ENCODE data around the gene SLC25A12.
"Not testable (repeated sequence)": the region's sequence is repeated elsewhere in the genome, so short reads cannot be mapped to it uniquely, and the experiment has no call there.

The SLC25A12 gene, protein sequence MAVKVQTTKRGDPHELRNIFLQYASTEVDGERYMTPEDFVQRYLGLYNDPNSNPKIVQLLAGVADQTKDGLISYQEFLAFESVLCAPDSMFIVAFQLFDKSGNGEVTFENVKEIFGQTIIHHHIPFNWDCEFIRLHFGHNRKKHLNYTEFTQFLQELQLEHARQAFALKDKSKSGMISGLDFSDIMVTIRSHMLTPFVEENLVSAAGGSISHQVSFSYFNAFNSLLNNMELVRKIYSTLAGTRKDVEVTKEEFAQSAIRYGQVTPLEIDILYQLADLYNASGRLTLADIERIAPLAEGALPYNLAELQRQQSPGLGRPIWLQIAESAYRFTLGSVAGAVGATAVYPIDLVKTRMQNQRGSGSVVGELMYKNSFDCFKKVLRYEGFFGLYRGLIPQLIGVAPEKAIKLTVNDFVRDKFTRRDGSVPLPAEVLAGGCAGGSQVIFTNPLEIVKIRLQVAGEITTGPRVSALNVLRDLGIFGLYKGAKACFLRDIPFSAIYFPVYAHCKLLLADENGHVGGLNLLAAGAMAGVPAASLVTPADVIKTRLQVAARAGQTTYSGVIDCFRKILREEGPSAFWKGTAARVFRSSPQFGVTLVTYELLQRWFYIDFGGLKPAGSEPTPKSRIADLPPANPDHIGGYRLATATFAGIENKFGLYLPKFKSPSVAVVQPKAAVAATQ

DNA sequence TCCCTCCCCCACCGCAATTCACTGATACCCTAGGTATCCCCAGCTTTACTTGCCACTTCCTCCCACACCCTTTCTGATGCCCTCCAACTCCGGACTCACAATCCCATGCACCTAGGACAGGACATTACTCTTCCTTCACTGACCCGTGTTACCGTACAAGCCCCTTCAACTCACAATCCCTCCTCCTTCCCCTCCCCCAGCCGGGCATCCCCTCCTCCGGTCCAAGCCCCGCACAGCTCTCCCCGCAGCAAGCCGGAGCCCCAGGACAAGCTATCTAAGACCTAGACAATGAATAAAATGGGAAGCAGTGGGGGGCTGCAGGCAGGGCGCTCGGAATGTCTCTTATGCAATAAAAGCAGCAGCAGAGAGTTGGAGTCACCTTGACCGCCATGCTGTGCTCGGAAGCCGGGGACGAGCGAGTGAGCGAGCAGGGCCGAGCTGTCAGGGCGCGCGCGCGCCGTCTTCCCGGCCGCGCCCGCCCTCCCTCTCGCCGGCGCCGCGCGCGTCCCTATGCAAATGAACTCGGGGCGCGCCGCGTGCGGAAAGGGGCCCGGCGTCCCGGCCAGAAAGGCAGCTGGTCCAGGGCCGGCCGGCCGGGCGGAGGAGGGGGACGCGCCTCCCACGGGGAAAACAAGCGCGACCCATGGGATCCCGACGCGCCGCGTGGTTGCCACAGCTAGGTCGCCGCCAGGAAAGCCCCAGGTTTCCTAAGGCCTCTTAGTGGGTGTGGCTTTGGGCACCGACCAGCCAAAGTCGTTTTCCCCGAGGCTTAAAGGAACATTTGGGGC lies at the start of gene SLC25A12:
Gene SLC25A12 (minus strand): TSS at position 421 of the 788 bp plus-strand sequence. CDS start 30 bp downstream, at position 391.
- peak; percentile 85 for DNase-seq

DNA sequence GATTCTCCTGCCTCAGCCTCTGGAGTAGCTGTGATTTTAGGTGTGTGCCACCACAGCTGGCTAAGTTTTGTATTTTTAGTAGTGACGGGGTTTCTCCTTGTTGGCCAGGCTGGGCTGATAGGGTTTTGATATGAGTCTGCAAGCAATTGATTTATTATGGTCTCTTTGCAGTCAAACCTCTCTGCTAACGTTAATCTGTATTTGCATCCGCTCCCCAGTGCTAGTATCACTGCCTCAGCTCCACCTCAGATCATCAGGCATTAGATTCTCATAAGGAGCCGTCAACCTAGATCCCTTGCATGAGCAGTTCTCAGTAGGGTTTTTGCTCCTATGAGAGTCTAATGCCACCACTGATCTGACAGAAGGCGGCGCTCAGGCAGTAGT lies 47.3 kb upstream of the SLC25A12 start:
- no peak for DNase-seq

- peak; percentile 17 for DNase-seq
Observed at GRCh38 chr2:171939743-171940071, 45.7 kb upstream of the SLC25A12 start.

- DNase-seq, result no peak
Observed at GRCh38 chr2:171939058-171939742, 45.2 kb upstream of the SLC25A12 start.

- no peak for DNase-seq
Observed at GRCh38 chr2:171930385-171930784, 36.3 kb upstream of the SLC25A12 start.

DNA sequence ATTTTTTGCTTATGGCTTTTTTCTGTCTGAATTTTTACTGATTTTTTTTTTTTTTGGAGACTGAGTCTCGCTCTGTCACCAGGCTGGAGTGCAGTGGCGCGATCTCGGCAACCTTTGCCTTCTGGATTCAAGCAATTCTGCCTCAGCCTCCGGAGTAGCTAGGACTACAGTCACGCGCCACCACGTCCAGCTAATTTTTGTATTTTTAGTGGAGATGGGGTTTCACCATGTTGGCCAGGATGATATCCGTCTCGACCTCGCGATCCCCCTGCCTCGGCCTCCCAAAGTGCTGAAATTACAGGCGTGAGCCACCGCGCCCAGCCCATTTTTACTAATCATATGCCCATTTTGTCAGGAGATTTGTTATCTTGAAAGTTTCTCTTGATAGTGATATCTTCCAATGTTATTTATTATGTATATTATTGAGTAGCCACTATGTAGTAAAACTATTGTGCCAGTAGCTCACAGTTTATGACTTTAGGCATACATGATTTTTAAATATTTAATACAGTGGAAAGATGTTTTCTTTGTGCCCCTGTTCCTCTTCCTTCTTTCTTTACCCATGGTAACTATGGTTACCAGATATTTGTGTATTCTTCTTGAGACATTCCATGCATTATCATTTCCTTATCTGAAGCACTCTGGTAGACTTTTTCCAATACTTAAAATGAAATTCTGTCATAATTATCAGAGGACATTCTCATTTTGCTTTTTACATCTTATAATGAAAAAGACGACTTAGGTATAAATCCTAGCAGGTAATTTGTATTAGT lies 30.3 kb upstream of the SLC25A12 start:
- DNase-seq, result no peak

DNA sequence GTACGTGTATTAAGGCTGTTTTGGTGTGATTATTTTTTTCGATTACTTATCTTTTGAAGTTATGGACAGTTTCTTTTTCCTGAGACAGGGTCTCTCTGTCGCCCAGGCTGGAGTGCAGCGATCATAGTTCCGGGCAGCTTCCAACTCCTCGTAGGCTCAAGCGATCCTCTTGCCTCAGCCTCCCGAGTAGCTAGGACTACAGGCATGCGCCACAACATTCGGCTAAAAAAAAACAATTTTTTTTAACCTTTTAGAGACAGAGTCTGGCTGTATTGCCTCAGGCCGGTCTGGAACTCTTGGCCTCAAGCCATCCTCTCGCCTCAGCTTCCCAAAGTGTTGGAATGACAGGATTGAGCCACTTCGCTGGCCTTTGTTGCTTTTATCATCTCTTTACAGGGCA lies 29.2 kb upstream of the SLC25A12 start:
- DNase-seq, result no peak

GRCh38 chr2:171922230-171923022 lies 28.4 kb upstream of the SLC25A12 start, which contains the start of gene HAT1:
Gene HAT1, plus strand, starts transcription at chr2:171922461. Its CDS starts 40 bp downstream, at chr2:171922501.
- DNase-seq, result peak; percentile 99

- DNase-seq, result no peak
Observed at GRCh38 chr2:171921970-171922229, 27.9 kb upstream of the SLC25A12 start.

GRCh38 chr2:171919453-171919852 lies 25.4 kb upstream of the SLC25A12 start:
- DNase-seq, result no peak

DNA sequence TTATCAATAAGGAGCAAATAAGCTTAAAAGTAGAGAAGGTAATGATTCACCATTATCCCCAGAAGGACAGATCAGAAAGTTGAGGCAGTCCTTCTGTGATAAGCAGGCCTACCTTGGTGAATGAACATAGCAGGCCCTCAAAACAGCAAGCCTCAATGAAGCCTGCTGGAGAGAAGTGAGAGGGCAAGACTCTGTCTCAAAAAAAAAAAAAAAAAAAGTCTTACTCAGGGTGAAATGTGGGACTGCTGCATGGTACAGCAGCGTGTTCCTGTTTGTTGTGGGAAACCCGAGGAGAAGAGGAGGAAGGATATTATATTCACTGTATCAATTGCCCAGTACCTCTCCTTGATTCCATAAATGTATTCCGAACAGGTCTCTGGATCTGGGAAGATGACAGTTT lies 19.5 kb upstream of the SLC25A12 start:
- DNase-seq, result no peak

GRCh38 chr2:171910494-171910893 lies 16.4 kb upstream of the SLC25A12 start:
- no peak for DNase-seq

DNA sequence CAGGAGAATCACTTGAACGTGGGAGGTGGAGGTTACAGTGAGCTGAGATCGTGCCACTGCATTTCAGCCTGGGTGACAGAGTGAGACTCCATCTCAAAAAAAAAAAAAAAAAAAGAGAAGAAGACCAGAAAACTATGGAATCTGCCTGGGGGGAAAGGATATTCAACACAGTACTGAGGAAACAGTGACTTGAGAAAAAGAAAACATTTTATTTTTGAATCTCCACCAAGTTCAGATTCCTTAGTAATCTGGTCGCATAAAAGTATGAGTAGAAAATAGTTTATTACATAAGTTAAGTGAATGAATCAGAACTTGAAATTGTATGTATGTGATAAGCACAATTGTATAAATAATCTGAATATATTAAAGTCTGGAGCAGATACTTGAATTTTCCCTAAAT lies 15.2 kb upstream of the SLC25A12 start:
- DNase-seq, result no peak

- DNase-seq, result no peak
Observed at GRCh38 chr2:171908235-171908634, 14.2 kb upstream of the SLC25A12 start.

DNA sequence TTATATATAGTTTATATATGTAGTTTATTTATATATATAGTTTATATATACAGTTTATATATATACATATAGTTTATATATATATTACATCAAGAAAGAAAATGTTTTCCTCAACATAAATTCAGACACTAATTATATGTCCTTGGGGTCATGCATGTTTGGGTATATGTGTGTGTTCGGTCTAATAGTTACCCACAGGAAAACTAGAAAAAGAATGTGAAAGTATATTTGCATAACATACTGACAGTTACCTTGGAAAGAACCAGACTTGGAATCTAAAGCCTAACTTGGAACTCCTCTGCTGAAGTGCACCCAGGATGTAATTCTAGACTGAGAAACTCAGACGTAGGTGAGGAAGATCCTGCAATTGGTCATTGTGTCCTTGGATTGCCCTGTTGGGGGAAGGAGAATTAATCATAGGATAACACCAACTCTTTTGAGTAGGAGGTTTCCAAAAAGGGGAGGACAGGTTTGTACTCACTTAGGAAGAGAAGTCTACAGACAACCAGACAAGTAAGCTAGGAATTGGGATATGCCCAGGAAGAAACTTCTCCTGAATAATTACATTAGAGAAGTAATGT lies 8.9 kb upstream of the SLC25A12 start:
- DNase-seq, result no peak

DNA sequence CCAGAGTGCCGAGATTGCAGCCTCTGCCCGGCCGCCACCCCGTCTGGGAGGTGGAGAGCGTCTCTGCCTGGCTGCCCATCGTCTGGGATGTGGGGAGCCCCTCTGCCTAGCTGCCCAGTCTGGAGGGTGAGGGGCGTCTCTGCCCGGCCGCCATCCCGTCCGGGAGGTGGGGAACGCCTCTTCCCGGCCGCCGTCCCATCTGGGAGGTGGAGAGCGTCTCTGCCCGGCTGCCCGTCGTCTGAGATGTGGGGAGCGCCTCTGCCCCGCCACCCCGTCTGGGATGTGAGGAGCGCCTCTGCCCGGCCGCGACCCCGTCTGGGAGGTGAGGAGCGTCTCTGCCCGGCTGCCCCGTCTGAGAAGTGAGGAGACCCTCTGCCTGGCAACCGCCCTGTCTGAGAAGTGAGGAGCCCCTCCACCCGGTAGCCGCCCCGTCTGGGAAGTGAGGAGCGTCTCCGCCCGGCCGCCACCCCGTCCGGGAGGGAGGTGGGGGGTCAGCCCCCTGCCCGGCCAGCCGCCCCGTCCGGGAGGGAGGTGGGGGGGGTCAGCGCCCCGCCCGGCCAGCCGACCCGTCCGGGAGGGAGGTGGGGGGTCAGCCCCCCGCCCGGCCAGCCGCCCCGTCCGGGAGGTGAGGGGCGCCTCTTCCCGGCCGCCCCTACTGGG lies 5.7 kb upstream of the SLC25A12 start:
- DNase-seq, result not testable (repeated sequence)

DNA sequence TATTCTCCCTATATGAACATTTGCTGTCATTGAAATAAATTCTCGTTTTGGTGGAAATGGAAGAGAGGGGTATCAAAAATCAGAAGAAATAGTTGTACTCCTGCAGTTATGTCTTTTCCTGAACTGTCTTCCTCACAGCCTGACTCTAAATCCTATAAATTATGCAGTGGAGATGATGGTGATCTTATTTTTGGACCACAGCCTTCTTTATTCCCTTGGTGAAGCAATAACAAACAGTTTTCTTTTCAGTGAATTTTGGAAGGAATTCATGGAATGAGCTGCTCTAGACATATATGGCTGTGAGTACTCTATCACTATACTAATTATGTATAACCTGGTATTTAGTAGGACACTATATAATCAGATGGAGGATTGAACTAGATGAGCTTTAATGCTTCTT lies 1.7 kb upstream of the SLC25A12 start:
- DNase-seq, result no peak

- DNase-seq, result no peak
Observed at GRCh38 chr2:171894612-171894947, 536 bp upstream of the SLC25A12 start.

DNA sequence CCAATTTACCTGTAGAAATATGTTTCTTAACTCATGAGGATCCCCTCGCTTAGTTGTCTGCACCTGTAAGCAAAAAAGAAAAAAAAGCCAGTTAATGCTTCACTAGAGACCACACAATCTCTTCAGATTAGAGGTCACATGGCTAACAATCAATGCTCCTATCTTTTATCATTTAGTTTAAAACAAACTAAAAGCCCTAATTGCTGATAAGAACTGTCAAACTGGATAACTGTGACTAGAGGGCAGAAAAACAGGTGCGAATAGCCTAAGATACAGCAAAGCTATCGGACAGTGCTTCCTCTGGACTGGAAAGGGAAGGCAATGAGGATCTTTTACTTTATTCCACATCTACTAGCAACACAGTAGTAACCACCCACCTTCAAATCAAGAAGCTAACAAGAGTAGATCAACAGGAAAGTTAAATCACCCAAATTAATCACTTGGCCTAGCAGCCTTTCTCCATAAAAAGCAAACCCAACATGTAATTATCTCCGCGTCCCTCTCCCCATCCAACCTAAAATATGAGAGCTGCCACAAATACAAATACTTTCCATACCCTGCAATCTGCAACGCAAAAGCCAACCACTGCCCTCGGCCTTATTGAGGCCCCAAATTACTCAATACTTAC lies 734 bp downstream of the SLC25A12 start:
- no peak for DNase-seq

DNA sequence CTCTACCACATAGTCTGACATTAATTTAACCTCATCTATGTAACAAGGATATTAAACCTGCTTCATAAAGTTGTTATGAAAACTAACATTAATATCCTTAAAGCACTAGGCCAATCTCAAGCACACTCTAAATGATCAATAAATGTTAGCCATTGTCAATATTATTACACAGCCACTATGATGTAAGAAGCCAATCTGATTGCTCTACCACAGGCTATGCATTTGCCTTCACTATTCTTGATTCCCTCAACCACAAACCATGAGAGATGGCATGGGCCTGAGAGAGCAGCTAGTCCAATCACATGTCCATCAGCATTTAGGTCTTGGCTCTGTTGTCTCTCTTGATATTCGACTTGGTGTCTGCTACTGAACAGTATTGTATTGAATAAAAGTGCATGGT lies 4.2 kb downstream of the SLC25A12 start:
- no peak for DNase-seq

Data from suppressor macrophage treated with lipopolysaccharide for 4 hours (primary cell).